ENCODE measurements around the gene TYW3. TPM values are rescaled to one million over a fixed set of nuclear protein-coding genes. Genes with fewer than 3 reads are reported as not detected.

The TYW3 gene
- 22.1 and 33.0 TPM in 2 replicates for total RNA-seq (2014; rRNA removed; shearing (Covaris generic))

GRCh38 chr1:74732960-74733603 is at the start of gene TYW3, which contains the start of gene CRYZ:
TSS of gene TYW3 (plus strand) at chr1:74733152. CDS start at chr1:74733245, 93 bp downstream.
TSS of gene CRYZ (minus strand) at chr1:74733050. CDS start at chr1:74724821, 8,229 bp downstream.
- DNase-seq (ENCODE audit: low read depth) = peak; percentile 97

- no peak for DNase-seq (ENCODE audit: low read depth)
These were observed 49.3 kb upstream of the TYW3 start for GRCh38 chr1:74683656-74684055.

- no peak for DNase-seq (ENCODE audit: low read depth)
These were observed 48.7 kb upstream of the TYW3 start for GRCh38 chr1:74684301-74684700.

GRCh38 chr1:74686928-74687327 is 46.0 kb upstream of the TYW3 start:
- no peak for DNase-seq (ENCODE audit: low read depth)

GRCh38 chr1:74689621-74690363 is 43.2 kb upstream of the TYW3 start:
- peak; percentile 59 for DNase-seq (ENCODE audit: low read depth)

- no peak for DNase-seq (ENCODE audit: low read depth)
These were observed 42.6 kb upstream of the TYW3 start for GRCh38 chr1:74690364-74690696.

GRCh38 chr1:74690909-74691308 is 42.0 kb upstream of the TYW3 start:
- DNase-seq (ENCODE audit: low read depth) = no peak

- DNase-seq (ENCODE audit: low read depth) = peak; percentile 8
These were observed 39.5 kb upstream of the TYW3 start for GRCh38 chr1:74693473-74693872.

GRCh38 chr1:74697832-74698231 is 35.1 kb upstream of the TYW3 start:
- no peak for DNase-seq (ENCODE audit: low read depth)

GRCh38 chr1:74699331-74699730 is 33.6 kb upstream of the TYW3 start:
- DNase-seq (ENCODE audit: low read depth) = no peak

GRCh38 chr1:74703386-74704182 is 29.4 kb upstream of the TYW3 start:
- no peak for DNase-seq (ENCODE audit: low read depth)

- DNase-seq (ENCODE audit: low read depth) = no peak
These were observed 20.1 kb upstream of the TYW3 start for GRCh38 chr1:74712881-74713280.

- no peak for DNase-seq (ENCODE audit: low read depth)
These were observed 19.1 kb upstream of the TYW3 start for GRCh38 chr1:74713849-74714248.

GRCh38 chr1:74714429-74715235 is 18.3 kb upstream of the TYW3 start:
- DNase-seq (ENCODE audit: low read depth) = no peak

GRCh38 chr1:74715236-74715502 is 17.8 kb upstream of the TYW3 start:
- DNase-seq (ENCODE audit: low read depth) = no peak

- no peak for DNase-seq (ENCODE audit: low read depth)
These were observed 17.1 kb upstream of the TYW3 start for GRCh38 chr1:74715806-74716205.

GRCh38 chr1:74716822-74717221 is 16.1 kb upstream of the TYW3 start:
- no peak for DNase-seq (ENCODE audit: low read depth)

- DNase-seq (ENCODE audit: low read depth) = no peak
These were observed 15.3 kb upstream of the TYW3 start for GRCh38 chr1:74717626-74718025.

GRCh38 chr1:74726063-74726462 is 6.9 kb upstream of the TYW3 start:
- DNase-seq (ENCODE audit: low read depth) = no peak

- no peak for DNase-seq (ENCODE audit: low read depth)
These were observed 4.2 kb upstream of the TYW3 start for GRCh38 chr1:74728736-74729135.

GRCh38 chr1:74729741-74730478 is 3.0 kb upstream of the TYW3 start:
- DNase-seq (ENCODE audit: low read depth) = peak; percentile 67
